GM18868 (cell line): Measurements from ENCODE around the gene CEP120.
"Not testable (repeated sequence)": the region's sequence is repeated elsewhere in the genome, so short reads cannot be mapped to it uniquely, and the experiment has no call there.

Experiments used
- ATAC-seq: cut with Tn5 transposase; IDR thresholded peaks from one replicate; pipeline ENCODE4 v1.9.1; 2021; ENCODE audit warnings: mild to moderate bottlenecking, moderate library complexity; ENCODE audit not compliant: unreplicated experiment

CEP120 gene

DNA sequence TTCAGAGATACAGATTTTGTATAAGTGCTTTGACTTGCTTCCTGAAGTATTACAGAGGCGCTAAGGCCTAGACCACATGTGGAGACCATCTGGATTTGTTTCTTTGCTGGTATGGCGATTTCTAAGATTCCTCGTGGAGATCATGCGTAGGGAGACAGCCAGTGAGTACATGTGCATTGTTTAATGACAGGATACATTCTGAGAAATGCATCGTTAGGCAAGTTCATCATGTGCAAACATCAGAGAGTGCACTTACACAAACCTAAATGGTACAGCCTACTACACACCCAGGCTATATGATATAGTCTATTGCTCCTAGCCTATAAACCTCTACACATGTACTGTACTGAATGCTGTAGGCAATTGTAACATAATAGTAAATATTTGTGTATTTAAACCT is 16.5 kb upstream of the CEP120 start:
- no peak for ATAC-seq

DNA sequence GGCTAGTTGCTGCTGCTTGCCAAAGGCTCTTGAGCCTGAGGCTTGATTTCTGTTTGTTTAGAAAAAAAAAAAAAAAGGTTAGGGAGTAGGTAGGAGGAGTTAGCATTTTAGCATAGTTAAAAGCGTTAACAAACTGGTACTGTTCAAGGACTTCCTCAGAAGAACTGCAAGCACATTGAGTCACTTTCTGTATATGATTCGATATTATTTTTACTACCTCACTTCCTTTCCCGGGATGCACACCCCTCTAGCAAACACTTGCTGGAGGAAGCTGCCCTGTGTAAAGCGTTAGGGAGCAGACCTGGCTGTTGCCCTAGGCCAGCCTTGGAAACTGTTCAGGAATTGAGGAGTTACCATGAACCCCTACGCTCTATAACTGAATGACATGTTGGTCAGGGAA is 15.7 kb upstream of the CEP120 start:
- ATAC-seq: peak; percentile 39

DNA sequence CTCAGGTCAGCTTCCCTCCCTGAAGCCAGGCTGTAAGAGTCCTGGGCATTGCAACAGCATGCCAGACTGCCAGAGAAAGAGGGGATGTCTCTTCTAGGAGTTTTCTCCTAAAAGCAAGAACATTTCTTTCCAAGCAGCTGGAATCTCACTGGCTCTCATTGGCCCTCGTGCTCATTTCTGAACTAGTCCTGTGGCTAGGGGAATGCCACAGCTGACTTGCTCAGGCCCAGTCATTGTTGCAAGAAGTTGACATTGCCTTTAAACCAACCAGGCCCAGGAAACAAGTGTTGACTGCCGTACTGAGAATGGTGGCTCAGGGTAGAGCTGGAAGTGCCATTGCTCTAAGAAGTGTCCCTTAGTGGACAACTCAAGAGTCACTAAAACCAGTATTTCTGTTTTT is 15.0 kb upstream of the CEP120 start:
- ATAC-seq: peak; percentile 93

DNA sequence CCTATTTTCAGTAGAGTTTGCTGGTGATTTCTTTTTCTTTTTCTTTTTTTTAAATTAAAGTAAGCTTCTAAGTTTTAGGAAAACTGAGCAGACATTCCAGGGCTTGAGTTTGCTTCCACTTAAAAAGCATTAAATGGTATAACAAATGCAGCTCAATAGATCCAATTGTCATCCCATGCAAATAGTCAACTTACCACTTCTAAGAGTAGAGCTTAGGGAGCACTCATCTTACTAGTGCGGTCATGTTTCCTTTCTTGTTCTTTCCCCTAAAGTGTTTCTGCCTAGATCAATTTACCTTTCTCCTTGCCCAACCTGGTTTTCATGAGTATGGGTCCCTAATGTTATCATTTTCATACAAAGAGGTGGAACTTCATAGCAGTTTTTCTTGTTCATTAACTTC is 13.0 kb upstream of the CEP120 start:
- ATAC-seq: no peak

DNA sequence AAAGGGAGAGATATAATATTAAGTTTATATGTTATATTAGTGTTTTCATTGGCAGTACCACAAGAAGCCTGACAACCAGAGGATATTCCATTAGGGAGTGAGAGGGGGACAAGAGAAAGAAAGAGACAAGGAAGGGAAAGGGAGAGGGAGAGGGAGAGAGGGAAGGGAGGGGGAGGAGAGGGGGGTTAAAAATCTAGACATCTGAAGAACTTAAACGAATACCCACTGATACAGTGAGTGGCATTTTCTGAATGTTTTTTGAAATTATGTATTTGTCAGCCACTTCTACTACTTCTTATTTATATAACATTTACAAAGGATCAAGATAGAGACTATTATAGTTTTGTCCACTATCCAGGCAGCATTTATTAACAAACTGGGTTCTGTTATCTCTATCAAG is 11.6 kb upstream of the CEP120 start:
- ATAC-seq: no peak

DNA sequence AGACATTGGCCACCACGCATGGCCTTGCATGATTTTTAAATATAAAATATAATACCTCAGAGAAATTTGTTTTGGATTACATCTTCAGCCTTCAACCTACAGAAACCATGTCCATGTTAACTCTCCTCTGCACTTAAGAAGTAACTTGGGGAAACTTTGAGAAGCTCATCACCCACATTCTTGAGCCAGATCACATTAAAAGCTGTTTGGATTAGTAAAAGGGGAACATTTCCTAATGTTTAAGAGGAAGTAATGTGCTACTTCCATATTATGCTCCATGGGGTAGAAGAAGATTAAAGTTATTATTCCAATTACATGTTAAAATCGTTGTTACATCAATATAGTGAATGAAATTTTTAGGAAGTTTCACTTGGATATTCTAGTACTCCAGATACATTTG is 10.4 kb upstream of the CEP120 start:
- ATAC-seq: no peak

DNA sequence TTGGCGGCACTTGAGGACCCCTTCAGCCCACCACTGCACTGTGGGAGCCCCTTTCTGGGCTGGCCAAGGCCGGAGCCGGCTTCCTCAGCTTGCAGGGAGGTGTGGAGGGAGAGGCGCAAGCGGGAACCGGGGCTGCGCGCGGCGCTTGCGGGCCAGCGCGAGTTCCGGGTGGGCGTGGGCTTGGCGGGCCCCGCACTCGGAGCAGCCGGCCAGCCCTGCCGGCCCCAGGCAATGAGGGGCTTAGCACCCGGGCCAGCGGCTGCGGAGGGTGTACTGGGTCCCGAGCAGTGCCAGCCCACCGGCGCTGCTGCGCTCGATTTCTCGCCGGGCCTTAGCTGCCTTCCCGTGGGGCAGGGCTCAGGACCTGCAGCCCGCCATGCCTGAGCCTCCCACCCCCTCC is 7.2 kb upstream of the CEP120 start:
- ATAC-seq: not testable (repeated sequence)

DNA sequence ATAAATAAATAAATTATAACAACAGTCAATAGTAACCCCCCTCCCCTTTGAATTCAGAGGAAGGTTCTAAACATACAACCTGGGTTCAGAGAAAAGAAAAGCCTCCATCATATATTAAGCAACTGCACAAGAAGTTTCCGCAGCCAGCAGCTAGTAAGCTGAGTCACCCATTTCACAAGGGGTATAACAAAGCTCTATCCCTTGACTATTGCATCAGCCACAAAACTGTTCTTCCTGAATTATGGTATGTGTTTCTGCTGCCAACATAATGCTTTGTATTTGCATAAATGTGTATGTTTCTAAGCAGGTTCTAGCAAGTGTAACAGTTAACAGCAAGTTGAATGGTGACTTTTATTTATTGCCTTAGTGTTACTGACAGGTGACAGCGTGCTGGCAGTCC is 6.8 kb upstream of the CEP120 start:
- no peak for ATAC-seq

DNA sequence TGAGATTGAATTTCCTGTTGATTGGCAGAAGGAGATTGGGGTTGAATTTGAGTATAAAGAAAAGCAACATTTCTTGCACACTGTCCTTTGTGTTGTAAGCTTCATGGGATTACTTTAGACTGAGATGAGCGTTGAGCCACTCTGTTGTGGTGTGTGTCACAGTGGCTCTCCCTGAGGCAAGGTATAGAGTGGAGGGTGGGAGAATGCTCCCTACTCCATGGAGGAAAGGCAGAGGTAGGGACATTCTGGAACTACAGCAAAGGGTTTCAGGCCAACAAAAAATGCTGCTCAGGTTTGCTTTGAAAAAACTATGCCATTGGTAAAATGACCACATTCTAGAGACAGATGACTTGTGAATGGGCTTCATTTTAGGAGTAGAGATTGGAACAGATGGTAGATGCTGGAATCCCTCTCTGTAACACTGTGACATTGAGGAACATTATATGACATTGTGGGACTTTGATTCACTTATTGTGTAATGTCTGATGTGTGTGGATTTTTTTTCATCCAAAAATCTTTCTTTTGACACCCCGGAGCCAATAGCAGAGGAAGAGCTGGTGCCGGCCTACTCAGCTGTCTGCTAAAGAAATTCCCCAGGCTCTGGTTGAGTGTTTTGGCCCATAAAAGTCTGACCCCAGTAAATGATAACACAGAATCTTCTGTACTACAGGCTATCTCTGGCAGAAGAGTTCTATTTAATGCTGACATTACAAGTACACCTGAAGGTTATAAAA is 6.2 kb upstream of the CEP120 start:
- ATAC-seq: no peak

DNA sequence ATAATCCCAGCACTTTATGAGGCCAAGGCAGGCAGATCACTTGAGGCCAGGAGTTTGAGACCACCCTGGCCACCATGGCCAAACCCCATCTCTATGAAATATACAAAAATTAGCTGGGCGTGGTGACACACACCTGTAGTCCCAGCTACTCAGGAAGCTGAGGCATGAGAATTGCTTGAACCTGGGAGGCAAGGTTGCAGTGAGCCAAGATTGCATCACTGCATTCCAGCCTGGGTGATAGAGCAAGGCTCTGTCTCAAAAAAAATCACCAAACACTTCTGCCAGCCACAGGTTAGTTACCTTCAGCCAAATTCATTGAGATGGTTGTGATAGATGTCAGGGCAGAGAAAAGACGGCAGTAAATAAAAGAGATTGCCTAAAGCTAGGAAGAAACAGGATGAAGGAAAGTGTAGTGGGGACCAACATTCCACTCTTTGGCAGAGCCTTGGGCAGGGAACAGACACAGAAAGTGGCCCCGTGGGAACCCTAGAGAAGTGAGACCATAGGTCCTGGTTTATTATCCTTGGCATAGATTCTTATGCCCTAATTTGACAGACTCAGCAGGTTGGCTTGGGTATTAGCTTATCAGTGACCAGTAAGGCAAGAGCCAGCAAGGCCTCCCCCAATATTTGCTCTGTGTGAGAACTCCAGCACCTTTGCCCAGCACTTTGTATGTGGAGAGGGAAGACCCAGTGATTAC is 5.5 kb upstream of the CEP120 start:
- no peak for ATAC-seq

DNA sequence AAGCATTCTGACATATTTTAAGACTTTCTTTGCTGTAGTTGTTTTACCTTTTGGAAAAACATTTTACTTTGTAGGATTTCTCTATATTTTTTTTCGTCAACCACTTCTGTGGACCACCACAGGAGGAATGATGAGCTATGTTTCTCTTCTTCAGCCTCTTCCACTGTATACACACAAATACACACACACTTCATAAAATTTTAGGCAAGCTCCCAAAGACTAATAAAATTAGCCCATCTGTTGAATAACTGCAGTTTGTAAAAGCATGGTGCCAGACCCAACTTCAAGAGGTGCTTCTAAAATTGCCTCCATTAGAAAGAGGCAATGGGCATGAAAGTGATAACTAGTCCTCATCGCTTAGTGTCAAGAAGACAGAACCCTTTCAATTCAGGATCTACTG is 4.1 kb upstream of the CEP120 start:
- ATAC-seq: no peak

DNA sequence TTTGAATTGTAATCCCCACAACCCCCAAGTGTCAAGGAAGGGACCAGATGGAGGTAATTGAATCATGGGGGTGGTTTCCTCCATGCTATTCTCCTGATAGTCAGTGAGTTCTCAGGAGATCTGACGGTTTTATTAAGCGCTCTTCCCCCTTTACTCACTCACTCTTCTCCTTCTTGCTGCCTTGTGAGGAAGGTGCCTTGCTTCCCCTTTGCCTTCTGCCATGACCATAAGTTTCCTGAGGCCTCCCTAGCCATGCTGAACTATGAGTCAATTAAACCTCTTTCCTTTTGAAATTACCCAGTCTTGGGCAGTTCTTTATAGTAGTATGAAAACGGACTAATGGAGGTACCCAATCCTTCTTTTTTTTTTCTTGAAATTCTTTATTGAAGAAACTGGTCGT is 2.2 kb upstream of the CEP120 start:
- no peak for ATAC-seq

DNA sequence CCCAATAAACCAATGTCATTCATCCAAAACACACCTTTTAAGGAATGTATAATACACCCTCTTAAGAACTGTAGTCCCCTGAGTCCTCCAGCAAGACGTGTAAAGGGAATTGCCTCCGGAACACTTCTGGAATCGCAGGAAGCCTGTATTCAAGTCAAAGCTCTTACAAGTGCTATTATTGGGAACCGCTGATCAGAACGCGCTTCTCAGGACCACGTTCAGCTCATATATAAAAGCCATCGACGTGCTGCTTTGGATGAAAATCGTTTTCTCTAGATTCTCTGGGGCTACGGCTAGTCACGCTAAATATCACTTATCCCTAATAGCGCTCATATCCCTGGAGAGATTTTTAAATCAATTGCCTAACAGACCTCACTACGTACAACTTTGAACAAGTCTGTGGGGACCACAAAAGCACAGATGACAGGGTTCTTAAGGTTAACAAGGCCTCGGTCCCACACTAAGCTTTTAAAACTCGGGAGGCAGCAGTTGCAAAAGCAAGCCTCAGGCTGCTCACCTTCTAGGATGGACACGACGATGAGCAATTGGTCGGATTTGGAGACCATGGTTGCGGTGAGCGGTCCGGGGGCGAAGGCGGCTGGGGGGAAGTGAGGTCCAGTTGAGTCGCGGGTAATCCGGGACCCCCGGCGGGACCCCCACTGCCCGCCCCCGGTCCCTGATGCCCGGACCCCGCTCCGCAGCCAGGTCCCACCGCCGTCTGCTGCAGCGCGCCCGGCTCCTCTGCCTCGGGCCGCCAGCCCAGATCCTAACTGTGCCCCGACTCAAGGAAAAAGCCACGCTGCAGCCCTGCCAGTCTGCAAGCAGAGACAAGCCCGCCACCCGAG is 548 bp downstream of the CEP120 start:
- ATAC-seq: peak; percentile 13

DNA sequence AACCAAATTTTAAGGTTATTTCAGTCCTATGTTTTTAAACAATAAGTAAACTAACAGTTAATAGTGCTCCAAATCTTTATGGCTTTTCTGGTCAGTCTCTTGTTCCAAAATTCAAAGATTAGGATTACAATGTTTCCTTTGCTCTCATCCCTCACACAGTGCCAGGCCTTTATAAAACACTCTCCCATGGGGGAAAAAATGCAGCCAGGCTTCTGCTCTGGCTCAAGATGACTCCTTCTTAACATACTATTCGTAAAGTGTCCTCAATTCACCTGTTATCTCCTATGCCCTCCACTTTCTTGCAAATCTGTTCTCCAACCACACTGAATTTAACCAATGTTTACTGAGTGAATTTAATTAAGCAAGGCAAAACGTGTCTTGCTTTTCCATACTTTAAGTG is 1.4 kb downstream of the CEP120 start:
- ATAC-seq: no peak

DNA sequence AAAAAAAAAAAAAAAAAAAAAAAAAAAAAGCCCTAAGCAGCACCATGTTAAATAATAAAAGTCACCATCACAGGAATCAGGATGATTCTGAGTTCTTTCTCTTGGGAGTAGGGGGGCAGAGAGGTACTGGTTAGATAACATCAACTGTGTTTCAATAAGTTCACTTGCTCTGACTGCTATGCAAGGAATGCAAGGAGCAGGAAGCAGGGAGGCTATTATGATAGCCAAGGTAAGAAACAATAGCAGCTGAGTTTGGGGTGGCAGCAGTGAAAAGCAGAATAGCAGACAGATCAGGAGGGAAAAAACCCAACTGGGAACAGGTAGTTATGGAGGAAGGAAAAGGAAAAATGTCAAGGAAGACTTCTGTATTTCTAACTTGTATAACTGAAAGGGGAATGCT is 8.2 kb downstream of the CEP120 start:
- ATAC-seq: no peak

DNA sequence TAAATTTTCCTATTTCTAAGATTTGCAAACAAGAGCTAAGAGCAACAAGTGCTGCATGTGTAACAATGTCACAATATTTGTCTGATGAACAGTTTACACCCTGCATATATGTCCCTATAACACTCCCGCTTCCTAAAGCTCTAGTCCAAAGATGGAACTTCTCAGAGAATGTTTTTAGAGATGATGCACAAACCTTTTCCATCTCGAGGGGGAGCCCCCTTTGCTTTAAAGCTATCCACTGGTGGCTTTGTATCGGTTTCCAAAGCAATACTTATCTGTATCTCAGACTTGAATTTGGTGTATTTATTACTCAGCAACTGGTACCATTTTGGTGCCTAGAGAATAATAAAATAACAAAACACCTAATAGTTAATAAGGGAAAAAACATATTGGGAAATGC is 11.0 kb downstream of the CEP120 start:
- no peak for ATAC-seq

DNA sequence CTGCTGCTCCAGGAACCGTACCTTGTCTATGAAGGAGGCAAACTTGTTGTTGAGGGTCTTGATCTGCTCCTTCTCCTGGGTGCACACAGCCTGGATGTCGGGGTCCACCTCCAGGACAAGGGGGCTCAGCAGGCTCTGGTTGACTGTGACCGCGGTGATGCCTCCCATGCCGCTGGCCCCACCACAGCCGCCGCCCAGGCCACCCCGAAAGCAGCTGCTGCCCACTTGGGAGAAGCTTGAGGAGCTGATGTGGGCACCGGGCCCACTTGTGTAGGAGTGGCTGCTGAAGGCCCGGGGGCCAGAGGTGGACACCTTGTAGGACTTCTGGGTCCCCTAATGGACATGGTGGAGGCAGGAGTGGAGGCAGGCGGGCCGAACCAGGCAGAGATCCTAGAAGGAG is 21.2 kb downstream of the CEP120 start:
- ATAC-seq: not testable (repeated sequence)

DNA sequence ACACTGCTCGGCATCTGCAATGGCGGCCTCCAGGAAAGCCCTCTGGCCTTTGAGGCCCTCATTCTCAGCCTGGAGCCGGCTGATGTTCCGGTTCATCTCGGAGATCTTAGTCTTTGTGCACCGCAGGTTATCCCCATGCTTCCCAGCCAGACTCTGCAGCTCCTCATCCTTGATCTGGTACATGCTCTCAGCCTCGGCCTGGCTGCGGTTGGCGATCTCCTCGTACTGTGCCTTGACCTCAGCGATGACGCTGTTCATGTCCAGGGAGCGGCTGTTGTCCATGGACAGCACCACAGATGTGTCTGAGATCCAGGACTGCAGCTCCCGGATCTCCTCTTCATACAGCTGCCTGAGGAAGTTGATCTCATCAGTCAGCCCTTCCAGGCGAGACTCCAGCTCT is 21.9 kb downstream of the CEP120 start:
- ATAC-seq: no peak

DNA sequence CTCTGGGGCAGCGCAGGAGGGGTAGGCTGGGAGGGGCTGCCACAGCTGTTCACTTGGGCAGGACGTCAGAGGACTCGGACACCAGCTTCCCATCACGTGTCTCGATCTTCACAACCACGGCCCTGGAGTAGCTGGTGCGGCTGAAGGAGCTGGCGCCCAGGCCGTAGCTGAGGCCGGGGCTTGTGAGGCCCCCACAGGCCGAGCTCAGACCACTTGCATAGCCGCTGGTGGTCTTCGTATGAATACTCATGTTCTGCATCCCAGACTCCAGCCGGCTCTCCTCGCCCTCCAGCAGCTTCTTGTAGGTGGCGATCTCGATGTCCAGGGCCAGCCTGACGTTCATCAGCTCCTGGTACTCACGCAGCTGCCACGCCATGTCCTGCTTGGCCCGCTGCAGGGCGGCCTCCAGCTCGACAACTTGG is 22.3 kb downstream of the CEP120 start:
- not testable (repeated sequence) for ATAC-seq

DNA sequence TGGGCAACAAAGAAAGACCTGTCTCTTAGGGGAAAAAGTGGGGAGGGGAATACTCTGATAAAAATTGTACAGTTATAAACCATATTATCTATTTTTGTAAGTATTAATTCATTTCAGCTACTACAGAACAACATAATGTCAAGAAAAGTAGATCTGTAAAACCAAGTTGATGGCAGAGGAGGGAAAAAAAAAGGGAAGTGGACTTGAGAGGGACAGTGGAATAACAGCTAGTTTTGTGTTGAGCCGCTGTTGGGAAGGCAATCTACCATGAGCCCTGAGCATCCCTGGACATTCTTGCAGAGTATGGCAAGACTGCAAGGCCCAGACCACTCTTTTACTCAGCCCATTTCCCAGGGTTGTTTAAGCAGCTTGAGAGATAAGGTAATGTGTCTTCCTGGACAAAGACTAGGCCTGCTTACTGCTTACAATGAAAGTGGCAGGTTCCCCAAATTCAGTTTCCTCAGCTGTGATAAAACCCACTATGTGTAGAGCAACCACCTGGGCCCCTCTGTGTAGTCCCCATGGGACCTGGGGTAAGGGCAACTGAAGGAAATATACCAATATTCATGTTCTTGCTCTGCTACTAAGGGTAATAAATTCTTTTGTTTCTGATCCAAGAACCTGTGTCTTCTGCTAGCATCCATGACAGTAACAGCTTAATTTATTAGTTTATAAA is 25.0 kb downstream of the CEP120 start:
- ATAC-seq: peak; percentile 83

DNA sequence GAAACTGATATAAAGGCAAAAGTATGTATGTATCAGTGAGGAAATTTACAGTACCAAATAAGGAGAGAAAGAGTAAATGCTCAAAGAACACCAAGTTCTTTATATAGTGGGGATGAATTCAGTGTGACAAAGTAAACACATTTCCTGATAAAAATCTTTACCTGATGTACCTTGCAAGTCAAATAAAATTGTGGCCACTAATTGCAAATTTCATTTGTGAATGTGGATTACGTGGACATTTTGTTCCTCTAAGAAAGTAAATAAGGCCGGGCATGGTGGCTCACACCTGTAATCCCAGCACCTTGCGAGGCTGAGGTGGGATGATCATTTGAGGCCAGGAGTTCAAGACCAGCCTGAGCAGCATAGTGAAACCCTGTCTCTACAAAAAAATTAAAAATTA is 25.7 kb downstream of the CEP120 start:
- ATAC-seq: no peak
